ENCODE results near the gene ANK3. TPM values are rescaled to one million over a fixed set of nuclear protein-coding genes. Genes with fewer than 3 reads are reported as not detected.
A peak's percentile ranks its signal among the peaks of the same experiment; 100 is the strongest.

ANK3 gene
- total RNA-seq, 1 experiment from 2014 or later, result 29.8 TPM

- no peaks in the 10 kb centered on the region for H3K27me3 Mint-ChIP-seq (ENCODE audit: unreplicated experiment)
- intact Hi-C loops (cut with micrococcal nuclease; ENCODE audit: unreplicated experiment), result no loop called here
Observed at GRCh38 chr10:60417901-60418300, 28.2 kb upstream of the ANK3 start.

GRCh38 chr10:60417024-60417423, 27.3 kb upstream of the ANK3 start:
- Mint-ChIP-seq H3K36me3 (ENCODE audit: insufficient read depth, unreplicated experiment) (no peaks in the 10 kb centered on the region), H3K9me3 (ENCODE audit: low read depth, unreplicated experiment) (no peaks in the 10 kb centered on the region), H3K4me3 (ENCODE audit: low read depth, unreplicated experiment) (no peak overlapping the region), H3K27me3 (ENCODE audit: unreplicated experiment) (no peaks in the 10 kb centered on the region), H3K27ac (ENCODE audit: unreplicated experiment) (no peak overlapping the region), H3K4me1 (ENCODE audit: low read depth, unreplicated experiment) (peaks cover 30% of the 10 kb centered on the region)
- BruUV-seq (replicated peaks), result no TSS peak
- no peak for DNase-seq
- intact Hi-C loops (cut with micrococcal nuclease; ENCODE audit: unreplicated experiment), result no loop called here
- no peak for TF ChIP-seq CTCF (IDR thresholded peaks at IDR 0.05; ENCODE audit: unreplicated experiment)
- CTCF ChIA-PET, result no interaction called here

More at GRCh38 chr10:60417901-60418300, 28.2 kb upstream of the ANK3 start:
- BruUV-seq (replicated peaks), result no TSS peak
- no peaks in the 10 kb centered on the region for H3K36me3 Mint-ChIP-seq (ENCODE audit: insufficient read depth, unreplicated experiment)
- CTCF ChIA-PET, result no interaction called here
- H3K4me1 Mint-ChIP-seq (ENCODE audit: low read depth, unreplicated experiment), result peaks cover 30% of the 10 kb centered on the region
- TF ChIP-seq CTCF (IDR thresholded peaks at IDR 0.05; ENCODE audit: unreplicated experiment), result no peak
- H3K9me3 Mint-ChIP-seq (ENCODE audit: low read depth, unreplicated experiment), result no peaks in the 10 kb centered on the region
- no peak overlapping the region for H3K27ac Mint-ChIP-seq (ENCODE audit: unreplicated experiment)
- H3K4me3 Mint-ChIP-seq (ENCODE audit: low read depth, unreplicated experiment), result no peak overlapping the region
- no peak for DNase-seq

- peak; percentile 22 for DNase-seq
- peaks cover 30% of the 10 kb centered on the region for H3K4me1 Mint-ChIP-seq (ENCODE audit: low read depth, unreplicated experiment)
- BruUV-seq (replicated peaks), result no TSS peak
Observed at GRCh38 chr10:60414877-60415585, 25.4 kb upstream of the ANK3 start.

GRCh38 chr10:60414111-60414510, 24.4 kb upstream of the ANK3 start:
- H3K27me3 Mint-ChIP-seq (ENCODE audit: unreplicated experiment), result no peaks in the 10 kb centered on the region
- intact Hi-C loops (cut with micrococcal nuclease; ENCODE audit: unreplicated experiment), result loop anchor here (5.0 kb wide), 1 partner anchor 67 kb away; no protein-coding TSS in a partner anchor
- BruUV-seq (replicated peaks), result no TSS peak
- H3K36me3 Mint-ChIP-seq (ENCODE audit: insufficient read depth, unreplicated experiment), result no peaks in the 10 kb centered on the region
- H3K9me3 Mint-ChIP-seq (ENCODE audit: low read depth, unreplicated experiment), result no peaks in the 10 kb centered on the region
- DNase-seq, result no peak
- no peak overlapping the region for H3K27ac Mint-ChIP-seq (ENCODE audit: unreplicated experiment)
- no peak overlapping the region for H3K4me3 Mint-ChIP-seq (ENCODE audit: low read depth, unreplicated experiment)
- H3K4me1 Mint-ChIP-seq (ENCODE audit: low read depth, unreplicated experiment), result peaks cover 30% of the 10 kb centered on the region
- TF ChIP-seq CTCF (IDR thresholded peaks at IDR 0.05; ENCODE audit: unreplicated experiment), result no peak
- CTCF ChIA-PET, result no interaction called here

More at GRCh38 chr10:60414877-60415585, 25.4 kb upstream of the ANK3 start:
- intact Hi-C loops (cut with micrococcal nuclease; ENCODE audit: unreplicated experiment), result loop anchor here (5.0 kb wide), 1 partner anchor 68 kb away; no protein-coding TSS in a partner anchor
- TF ChIP-seq CTCF (IDR thresholded peaks at IDR 0.05; ENCODE audit: unreplicated experiment), result no peak
- Mint-ChIP-seq H3K4me3 (ENCODE audit: low read depth, unreplicated experiment) (no peak overlapping the region), H3K27me3 (ENCODE audit: unreplicated experiment) (no peaks in the 10 kb centered on the region), H3K9me3 (ENCODE audit: low read depth, unreplicated experiment) (no peaks in the 10 kb centered on the region), H3K27ac (ENCODE audit: unreplicated experiment) (no peak overlapping the region), H3K36me3 (ENCODE audit: insufficient read depth, unreplicated experiment) (no peaks in the 10 kb centered on the region)
- CTCF ChIA-PET, result no interaction called here
